Skeletal muscle satellite cell (primary cell): Measurements from ENCODE around the gene MLF2.
"Not testable (repeated sequence)": the region's sequence is repeated elsewhere in the genome, so short reads cannot be mapped to it uniquely, and the experiment has no call there.

Experiments used
- H3K27me3 ChIP-seq: 2 replicates; pipeline ENCODE4 v1.7.0; 2013; ENCODE audit warnings: low read length; ENCODE audit not compliant: control insufficient read depth, insufficient read depth
- H3K36me3 ChIP-seq: 2 replicates; pipeline ENCODE4 v1.7.0; 2013; ENCODE audit warnings: mild to moderate bottlenecking, control low read depth, low read length; ENCODE audit not compliant: insufficient read depth
- H3K4me1 ChIP-seq: 2 replicates; pipeline ENCODE4 v1.7.0; 2013; ENCODE audit warnings: low read length; ENCODE audit not compliant: control insufficient read depth, insufficient read depth
- H3K4me2 ChIP-seq: 2 replicates; pipeline ENCODE4 v1.7.0; 2013; ENCODE audit warnings: mild to moderate bottlenecking, low read length
- H3K4me3 ChIP-seq: 2 replicates; pipeline ENCODE4 v1.7.0; 2013; ENCODE audit warnings: low read length
- H3K9ac ChIP-seq: 2 replicates; pipeline ENCODE4 v1.7.0; 2013; ENCODE audit warnings: mild to moderate bottlenecking, low read depth, low read length, moderate library complexity
- H3K9me3 ChIP-seq: replicated peaks from 2 replicates; pipeline ENCODE4 v1.7.0; 2013; ENCODE audit warnings: mild to moderate bottlenecking, control low read depth, low read length

MLF2 gene

DNA sequence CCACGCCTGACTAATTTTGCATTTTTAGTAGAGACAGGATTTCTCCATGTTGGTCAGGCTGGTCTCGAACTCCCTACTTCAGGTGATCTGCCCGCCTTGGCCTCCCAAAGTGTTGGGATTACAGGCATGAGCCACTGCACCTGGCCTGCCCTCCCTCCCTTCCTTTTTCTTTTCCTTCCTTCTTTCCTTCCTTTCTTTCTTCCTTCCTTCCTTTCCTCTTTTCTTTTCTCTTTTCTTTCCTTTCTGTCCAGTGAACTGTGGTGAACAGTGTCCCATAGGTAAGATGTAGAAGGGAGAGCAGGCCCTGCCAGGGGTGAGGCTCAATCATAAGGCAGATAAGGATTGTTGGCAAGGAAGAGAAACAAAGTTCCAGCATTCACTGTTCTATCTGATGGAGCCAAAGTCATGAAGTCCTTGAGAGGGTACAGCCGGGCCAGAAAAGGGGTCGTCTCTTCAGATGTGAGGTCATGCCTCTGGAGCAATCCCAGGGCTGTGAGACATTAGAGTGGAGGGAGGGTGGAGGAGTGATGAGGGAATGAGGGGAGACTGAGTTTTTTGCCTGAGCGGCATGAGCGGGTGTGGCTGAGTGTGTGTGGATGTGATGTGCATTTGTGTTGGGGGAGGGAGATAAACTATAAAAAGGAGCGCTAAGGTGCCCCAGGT, 4.2 kb upstream of the MLF2 start:
- Histone ChIP-seq H3K36me3 (no peaks in the 10 kb centered on the region), H3K9me3 (no peaks in the 10 kb centered on the region), H3K4me2 (no peak overlapping the region)

DNA sequence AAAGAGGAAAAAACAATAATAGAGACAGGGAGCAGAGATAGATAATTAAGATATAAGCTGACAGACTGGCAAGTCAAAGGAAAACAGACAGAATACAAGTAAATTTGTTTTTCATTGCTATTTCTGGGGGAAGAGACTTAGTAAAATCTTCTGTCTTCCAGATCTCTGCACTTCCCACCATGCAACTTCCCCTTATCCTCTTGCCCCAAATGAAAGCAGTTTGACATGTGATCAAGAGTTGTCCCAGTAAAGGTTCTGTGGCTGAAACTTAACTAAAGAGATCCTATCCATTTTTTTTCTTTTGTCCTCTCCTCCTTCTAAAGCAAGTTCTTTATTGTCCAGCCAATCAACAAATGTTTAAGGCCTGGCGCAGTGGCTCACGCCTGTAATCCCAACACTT, 1.5 kb upstream of the MLF2 start:
- no peaks in the 10 kb centered on the region for H3K9me3 ChIP-seq
- no peaks in the 10 kb centered on the region for H3K27me3 ChIP-seq
- no peak overlapping the region for H3K4me3 ChIP-seq
- no peak overlapping the region for H3K4me2 ChIP-seq
- H3K36me3 ChIP-seq: peaks cover 25% of the 10 kb centered on the region
- peaks cover 15% of the 10 kb centered on the region for H3K4me1 ChIP-seq
- no peak overlapping the region for H3K9ac ChIP-seq

More for the DNA sequence above, 4.2 kb upstream of the MLF2 start:
- Histone ChIP-seq H3K4me3 (no peak overlapping the region), H3K27me3 (no peaks in the 10 kb centered on the region), H3K4me1 (peaks cover 4% of the 10 kb centered on the region), H3K9ac (no peak overlapping the region)

DNA sequence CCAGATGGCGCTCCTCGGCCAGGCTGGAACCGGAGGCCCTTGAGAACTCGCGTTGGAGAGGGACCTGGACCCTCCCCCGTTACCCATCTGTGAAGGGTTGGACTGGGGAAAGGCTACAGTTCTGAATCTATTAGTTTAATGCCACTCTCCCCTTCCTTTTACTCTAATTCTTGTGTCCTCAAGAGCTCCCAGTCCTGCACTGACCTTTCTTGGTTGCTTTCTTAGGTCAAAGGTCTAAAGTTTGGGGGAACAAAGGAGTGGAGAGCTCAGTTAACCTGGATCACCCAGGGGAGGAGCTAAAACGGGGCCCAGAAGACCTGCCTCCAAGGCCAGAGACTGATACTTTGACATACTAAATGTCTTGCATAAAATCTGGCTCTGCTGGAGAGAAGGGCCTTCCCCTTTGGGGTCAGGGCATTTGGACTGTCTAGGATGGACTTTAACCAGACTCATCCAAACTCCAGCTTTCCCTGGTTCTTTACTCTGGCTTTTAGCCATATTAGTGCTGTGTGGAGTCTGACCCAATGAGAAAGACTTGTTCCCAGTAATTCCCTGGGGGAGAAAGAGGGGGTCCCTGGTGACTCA, 923 bp upstream of the MLF2 start:
- H3K4me1 ChIP-seq: peaks cover 15% of the 10 kb centered on the region
- H3K4me2 ChIP-seq: peak overlapping the region; percentile 51
- no peaks in the 10 kb centered on the region for H3K9me3 ChIP-seq
- H3K9ac ChIP-seq: peak overlapping the region; percentile 32
- H3K36me3 ChIP-seq: peaks cover 30% of the 10 kb centered on the region
- H3K27me3 ChIP-seq: no peaks in the 10 kb centered on the region
- H3K4me3 ChIP-seq: no peak overlapping the region

DNA sequence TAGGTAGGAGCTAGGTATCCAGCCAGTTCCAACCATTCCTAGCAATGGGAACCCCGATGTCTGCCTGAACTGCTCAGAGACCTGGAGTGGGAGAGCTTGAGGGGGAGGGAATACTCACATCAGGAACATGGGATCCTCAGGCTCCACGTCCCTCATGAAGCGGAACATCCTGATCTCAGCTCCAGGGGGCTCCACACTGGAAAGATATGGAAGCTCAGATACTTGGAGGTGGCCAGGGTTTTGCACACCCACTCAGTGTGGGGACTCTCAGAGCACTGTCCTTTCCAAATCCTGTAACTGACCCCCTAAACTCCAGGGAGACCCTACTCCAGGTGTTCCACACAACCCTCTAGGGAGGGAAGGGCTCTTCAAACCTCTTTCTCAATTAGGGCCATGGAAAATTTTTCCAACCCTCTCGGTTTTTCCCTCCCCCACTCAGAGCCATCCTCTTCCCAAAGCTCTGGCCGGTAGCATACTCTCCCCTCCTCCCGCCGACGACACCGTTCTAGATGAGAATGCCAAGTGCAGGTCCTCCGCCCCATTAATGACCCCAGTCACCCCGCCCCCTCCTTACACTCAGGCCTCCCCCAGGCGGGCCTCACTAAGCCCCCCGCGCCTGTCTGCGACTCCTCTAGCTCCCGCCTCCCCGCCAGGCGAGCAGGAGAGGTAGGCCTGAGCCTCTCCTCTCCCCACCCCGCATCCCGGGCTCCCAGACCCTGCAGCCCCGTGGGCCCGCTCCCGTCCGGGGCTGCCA, 597 bp downstream of the MLF2 start:
- Histone ChIP-seq H3K4me2 (peak overlapping the region; percentile 96), H3K9me3 (no peaks in the 10 kb centered on the region), H3K27me3 (no peaks in the 10 kb centered on the region), H3K9ac (peak overlapping the region; percentile 95), H3K36me3 (peaks cover 45% of the 10 kb centered on the region), H3K4me1 (peaks cover 15% of the 10 kb centered on the region), H3K4me3 (peak overlapping the region; percentile 96)

DNA sequence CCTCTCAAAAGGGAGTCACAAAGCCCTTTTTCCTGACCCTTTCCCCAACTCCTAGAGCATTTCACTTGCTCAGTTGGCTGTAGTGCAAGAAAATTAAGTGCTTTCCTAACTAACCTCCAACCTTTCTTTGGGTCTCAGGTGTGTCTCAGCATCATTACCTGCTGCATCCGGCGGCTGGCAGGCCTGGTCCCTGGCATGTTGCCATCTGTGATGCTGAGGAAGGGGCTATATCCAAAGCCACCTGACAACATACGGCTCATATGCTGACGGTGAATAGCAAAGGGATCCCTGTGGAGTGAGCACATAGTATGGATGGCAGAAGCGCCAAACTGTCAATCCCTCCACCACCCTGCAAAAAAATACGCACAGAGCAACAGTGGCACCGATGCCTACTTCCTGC, 1.2 kb downstream of the MLF2 start:
- peaks cover 51% of the 10 kb centered on the region for H3K36me3 ChIP-seq
- H3K9ac ChIP-seq: peak overlapping the region; percentile 95
- peak overlapping the region; percentile 96 for H3K4me2 ChIP-seq
- H3K4me1 ChIP-seq: peaks cover 15% of the 10 kb centered on the region
- peak overlapping the region; percentile 96 for H3K4me3 ChIP-seq
- no peaks in the 10 kb centered on the region for H3K27me3 ChIP-seq
- no peaks in the 10 kb centered on the region for H3K9me3 ChIP-seq

DNA sequence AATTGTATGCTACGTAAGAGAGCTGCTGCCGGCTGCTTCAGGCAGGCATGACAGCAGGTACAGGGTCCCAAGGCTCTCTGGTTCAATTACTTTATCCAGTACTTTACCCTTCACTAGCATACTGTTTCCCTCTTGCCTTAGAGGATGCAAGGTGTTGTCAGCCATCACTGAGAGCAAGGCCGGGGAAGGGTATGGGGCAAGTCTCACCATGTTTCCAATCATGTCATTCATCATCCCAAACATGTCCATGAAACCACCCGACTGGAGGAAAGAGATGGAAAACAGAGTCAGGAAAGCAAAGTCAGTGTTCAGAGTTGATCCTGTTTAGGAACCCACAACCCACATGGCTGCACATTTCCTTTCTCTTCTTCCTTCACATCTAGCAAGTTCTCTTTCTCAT, 2.4 kb downstream of the MLF2 start:
- Histone ChIP-seq H3K27me3 (no peaks in the 10 kb centered on the region), H3K4me1 (peaks cover 15% of the 10 kb centered on the region), H3K9me3 (no peaks in the 10 kb centered on the region), H3K4me2 (no peak overlapping the region), H3K36me3 (peaks cover 61% of the 10 kb centered on the region), H3K9ac (peak overlapping the region; percentile 14), H3K4me3 (no peak overlapping the region)

DNA sequence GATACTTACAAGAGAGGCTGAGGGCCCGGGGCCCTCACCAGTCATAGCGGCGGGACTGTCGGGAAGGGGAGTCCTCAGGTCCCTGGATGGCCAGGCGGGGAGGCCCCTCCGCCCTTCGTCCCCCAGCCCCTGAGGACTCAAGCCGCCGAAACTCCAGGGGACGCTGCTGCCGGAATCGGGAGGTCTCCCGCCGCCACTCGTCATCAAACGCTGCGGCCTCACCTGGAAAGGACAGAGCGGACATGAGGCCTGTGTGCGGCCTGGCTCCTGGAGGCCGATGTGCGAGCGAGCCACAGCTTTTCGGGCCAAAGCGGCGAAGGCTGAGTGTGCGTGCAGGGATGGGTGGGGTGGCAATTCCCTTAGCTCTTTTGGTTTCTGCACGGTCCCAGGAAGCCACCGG, 4.2 kb downstream of the MLF2 start:
- Histone ChIP-seq H3K4me3 (no peak overlapping the region), H3K27me3 (no peaks in the 10 kb centered on the region), H3K4me1 (peaks cover 13% of the 10 kb centered on the region), H3K9me3 (no peaks in the 10 kb centered on the region), H3K9ac (no peak overlapping the region), H3K4me2 (no peak overlapping the region), H3K36me3 (peaks cover 64% of the 10 kb centered on the region)

DNA sequence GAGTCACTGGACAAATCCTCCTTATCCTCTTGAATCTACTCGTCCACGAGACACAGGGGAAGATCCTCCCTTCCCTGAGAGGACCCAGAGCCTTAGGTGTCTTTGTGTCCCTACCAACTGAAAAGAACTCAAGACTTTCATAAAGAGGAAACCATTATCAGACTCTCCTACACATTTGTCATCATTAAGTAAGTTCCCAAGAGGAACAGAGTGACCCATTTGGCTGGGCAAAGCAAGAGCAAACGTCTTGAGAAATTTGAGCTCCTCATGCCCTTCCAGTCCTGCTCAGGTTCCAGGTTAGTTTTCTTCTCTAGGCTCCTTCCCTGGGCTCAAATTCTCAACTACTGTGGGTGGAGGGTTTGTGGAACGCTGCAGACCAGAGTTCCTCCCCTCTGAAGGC, 5.7 kb downstream of the MLF2 start:
- Histone ChIP-seq H3K9me3 (no peaks in the 10 kb centered on the region), H3K4me1 (peaks cover 12% of the 10 kb centered on the region), H3K4me3 (no peak overlapping the region), H3K27me3 (no peaks in the 10 kb centered on the region), H3K9ac (no peak overlapping the region), H3K36me3 (peaks cover 64% of the 10 kb centered on the region), H3K4me2 (no peak overlapping the region)

DNA sequence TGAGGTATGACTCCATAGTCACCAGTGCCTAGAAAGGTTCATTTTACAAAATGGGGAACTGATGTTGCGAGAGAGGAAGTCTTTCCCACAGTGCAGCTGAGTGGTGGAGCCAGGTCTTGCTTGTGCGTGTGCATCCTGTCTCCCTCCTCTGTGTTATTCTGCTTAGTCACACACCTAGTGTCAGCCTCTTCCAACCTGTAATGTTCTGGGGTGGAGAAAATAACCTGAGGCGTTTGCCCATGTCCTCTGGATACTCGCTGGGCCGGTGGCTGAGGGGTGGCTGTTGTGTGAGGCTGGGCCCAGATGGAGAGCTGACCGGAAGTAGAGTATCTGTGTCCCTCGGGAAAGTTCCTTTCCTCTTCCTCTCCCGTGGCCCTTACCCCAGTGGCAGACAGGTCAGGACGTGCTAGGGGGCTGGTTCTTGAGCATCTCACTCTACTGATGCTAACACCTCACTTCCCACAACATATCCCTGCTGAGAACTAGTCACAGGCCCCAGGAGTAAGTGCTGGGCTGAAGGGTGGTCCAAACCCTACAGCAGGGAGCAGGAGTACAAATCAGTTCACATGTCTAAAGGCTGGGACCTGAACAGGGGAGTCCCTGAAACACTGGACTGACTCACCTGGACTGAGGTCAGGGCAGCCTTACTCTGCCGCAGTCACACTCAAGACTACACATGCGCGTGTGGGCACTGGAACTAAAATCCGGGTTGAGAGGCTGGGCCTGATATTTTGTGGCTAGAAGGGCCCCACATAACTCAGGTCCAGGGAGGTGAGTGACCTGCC, 7.0 kb downstream of the MLF2 start:
- Histone ChIP-seq H3K4me2 (no peak overlapping the region), H3K9ac (no peak overlapping the region), H3K27me3 (no peaks in the 10 kb centered on the region), H3K36me3 (peaks cover 52% of the 10 kb centered on the region), H3K4me1 (peaks cover 4% of the 10 kb centered on the region), H3K4me3 (no peak overlapping the region), H3K9me3 (no peaks in the 10 kb centered on the region)

DNA sequence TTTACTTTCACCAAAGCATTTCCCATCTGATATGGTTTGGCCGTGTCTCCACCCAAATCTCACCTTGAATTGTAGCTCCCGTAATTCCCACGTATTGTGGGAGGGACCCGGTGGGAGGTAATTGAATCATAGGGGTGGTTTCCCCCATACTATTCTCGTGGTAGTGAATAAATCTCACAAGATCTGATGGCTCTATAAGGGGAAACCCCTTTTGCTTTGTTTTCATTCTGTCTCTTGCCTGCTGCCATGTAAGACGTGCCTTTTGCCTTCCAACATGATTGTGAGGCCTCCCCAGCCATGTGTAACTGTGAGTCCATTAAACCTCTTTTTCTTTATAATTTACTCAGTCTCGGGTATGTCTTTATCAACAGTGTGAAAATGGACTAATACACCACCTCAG, 9.6 kb downstream of the MLF2 start:
- not testable (repeated sequence) for H3K27me3 ChIP-seq, H3K4me3 ChIP-seq, H3K9me3 ChIP-seq, H3K4me1 ChIP-seq, H3K4me2 ChIP-seq, H3K9ac ChIP-seq
- H3K36me3 ChIP-seq: peaks cover 28% of the 10 kb centered on the region

DNA sequence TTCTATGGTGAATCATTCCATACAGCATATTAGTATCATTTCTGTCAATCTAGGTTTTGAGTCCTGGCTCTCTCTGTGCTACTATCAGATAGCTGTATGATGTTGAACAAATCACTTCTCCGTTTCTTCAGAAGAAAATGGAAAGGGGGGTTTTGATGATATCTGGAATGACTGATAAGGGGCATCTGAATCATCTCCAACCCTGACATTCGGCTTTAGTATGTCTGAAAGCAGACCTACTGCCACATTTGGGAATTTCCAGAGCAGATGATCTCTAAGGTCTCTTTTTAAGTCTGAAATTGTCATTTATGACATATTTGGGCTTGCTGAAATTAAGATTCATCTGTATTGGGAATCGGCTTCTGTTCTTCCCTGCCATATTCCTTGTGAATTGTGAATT, 10.1 kb downstream of the MLF2 start:
- Histone ChIP-seq H3K4me3 (no peak overlapping the region), H3K9me3 (no peaks in the 10 kb centered on the region), H3K9ac (no peak overlapping the region), H3K36me3 (peaks cover 24% of the 10 kb centered on the region), H3K4me1 (no peaks in the 10 kb centered on the region), H3K27me3 (no peaks in the 10 kb centered on the region), H3K4me2 (no peak overlapping the region)
